Muscle layer of duodenum (tissue), 2 donors: ENCODE results near the gene GATAD2B.

Experiments
- H3K27ac ChIP-seq: one replicate; pipeline ENCODE4 v1.7.0; 2013; ENCODE audit warnings: mild to moderate bottlenecking, low read length
- H3K27me3 ChIP-seq: one replicate; pipeline ENCODE4 v1.7.0; 2013; ENCODE audit warnings: low read depth, mild to moderate bottlenecking, control low read depth, low read length
- H3K36me3 ChIP-seq, 2 donors: one replicate each; pipeline ENCODE4 v1.7.0; 2013; ENCODE audit warnings: low read length in 2 of 2, control low read depth in 1 of 2, mild to moderate bottlenecking in 1 of 2; ENCODE audit not compliant: insufficient read depth in 2 of 2, control insufficient read depth in 1 of 2
- H3K4me1 ChIP-seq, 2 donors: one replicate each; pipeline ENCODE4 v1.7.0; 2013; ENCODE audit warnings: low read length in 2 of 2, mild to moderate bottlenecking in 2 of 2, control low read depth in 1 of 2, moderate library complexity in 1 of 2; ENCODE audit not compliant: insufficient read depth in 2 of 2, control insufficient read depth in 1 of 2
- H3K4me3 ChIP-seq, 2 donors: one replicate each; pipeline ENCODE4 v1.7.0; 2013; ENCODE audit warnings: low read length in 2 of 2, low read depth in 1 of 2, mild to moderate bottlenecking in 1 of 2
- H3K9me3 ChIP-seq, 2 donors: one replicate each; pipeline ENCODE4 v1.7.0; 2013; ENCODE audit warnings: low read length in 2 of 2, control low read depth in 1 of 2, mild to moderate bottlenecking in 1 of 2; ENCODE audit not compliant: control insufficient read depth in 1 of 2
- donor health status: healthy.

Gene GATAD2B

GRCh38 chr1:153880024-153880423 lies 42.7 kb downstream of the GATAD2B start:
- Histone ChIP-seq H3K36me3 (no peaks in the 10 kb centered on the region), H3K9me3 (no peaks in the 10 kb centered on the region), H3K4me3 (no peak overlapping the region), H3K27ac (no peak overlapping the region), H3K4me1 (peaks cover 10 to 29% of the 10 kb centered on the region in 2 donors), H3K27me3 (no peaks in the 10 kb centered on the region)

DNA sequence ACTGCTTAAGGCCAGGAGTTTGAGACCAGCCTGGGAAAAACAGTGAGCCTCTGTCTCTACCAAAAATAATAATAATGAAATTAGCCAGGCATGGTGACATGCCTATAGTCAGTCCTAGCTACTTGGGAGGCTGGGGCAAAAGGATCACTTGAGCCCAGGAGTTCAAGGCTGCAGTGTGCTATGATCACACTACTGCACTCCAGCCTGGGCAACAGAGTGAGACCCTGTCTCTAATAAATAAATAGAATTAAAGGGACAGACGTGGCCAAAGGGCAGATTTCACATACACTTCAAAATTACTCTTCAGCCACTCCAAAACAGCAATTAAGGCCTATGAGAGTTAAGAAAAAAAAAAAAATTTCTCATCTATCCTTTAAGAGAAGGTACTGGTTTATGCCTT lies 45.7 kb downstream of the GATAD2B start:
- H3K27ac ChIP-seq: no peak overlapping the region
- peaks cover 13 to 24% of the 10 kb centered on the region in 2 donors for H3K4me1 ChIP-seq

DNA sequence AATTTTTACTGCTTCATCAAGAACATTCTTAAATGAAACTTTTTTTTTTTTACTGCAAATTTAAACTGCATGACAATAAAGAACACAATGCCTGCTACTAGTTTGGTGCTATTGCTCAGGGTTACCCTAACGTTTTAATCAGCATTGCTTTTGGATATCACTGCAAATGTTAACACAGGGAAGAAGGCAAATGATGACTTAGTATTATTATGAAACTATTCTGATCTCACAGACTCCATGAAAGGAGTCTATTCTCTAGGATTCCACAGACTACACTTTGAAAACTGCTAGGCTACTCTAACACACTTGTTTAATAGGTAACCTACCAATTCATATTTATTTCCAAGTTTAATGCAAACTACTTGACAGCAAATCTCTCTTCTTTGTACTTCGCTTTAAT lies 49.8 kb downstream of the GATAD2B start:
- Histone ChIP-seq H3K4me3 (no peak overlapping the region), H3K27ac (no peak overlapping the region), H3K27me3 (no peaks in the 10 kb centered on the region), H3K9me3 (no peaks in the 10 kb centered on the region), H3K36me3 (no peaks in the 10 kb centered on the region), H3K4me1 (peaks cover 4 to 6% of the 10 kb centered on the region in 2 donors)

More for the DNA sequence above, 45.7 kb downstream of the GATAD2B start:
- H3K36me3 ChIP-seq: no peaks in the 10 kb centered on the region
- no peaks in the 10 kb centered on the region for H3K9me3 ChIP-seq
- no peaks in the 10 kb centered on the region for H3K27me3 ChIP-seq
- H3K4me3 ChIP-seq: no peak overlapping the region

DNA sequence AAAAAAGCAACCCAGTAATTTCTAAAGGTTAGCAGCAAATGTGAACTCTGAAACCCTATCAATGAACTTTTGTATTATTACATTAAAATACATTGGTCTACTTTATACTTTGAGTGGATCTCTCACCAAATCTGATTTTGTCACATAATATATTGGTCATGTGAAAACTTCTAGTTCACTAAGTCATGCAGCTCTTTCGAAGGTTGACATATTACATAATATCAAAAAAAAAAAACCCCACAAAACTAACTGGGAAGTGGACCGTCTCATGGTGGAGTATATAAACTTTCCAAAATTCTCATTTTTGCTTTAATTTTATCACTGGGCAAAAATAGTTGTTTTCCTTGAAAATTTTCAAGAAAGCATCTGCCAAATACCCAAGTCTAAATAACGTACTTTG lies 50.4 kb downstream of the GATAD2B start:
- Histone ChIP-seq H3K9me3 (no peaks in the 10 kb centered on the region), H3K27me3 (no peaks in the 10 kb centered on the region), H3K4me3 (no peak overlapping the region), H3K27ac (no peak overlapping the region), H3K36me3 (no peaks in the 10 kb centered on the region), H3K4me1 (peaks cover 4 to 6% of the 10 kb centered on the region in 2 donors)

DNA sequence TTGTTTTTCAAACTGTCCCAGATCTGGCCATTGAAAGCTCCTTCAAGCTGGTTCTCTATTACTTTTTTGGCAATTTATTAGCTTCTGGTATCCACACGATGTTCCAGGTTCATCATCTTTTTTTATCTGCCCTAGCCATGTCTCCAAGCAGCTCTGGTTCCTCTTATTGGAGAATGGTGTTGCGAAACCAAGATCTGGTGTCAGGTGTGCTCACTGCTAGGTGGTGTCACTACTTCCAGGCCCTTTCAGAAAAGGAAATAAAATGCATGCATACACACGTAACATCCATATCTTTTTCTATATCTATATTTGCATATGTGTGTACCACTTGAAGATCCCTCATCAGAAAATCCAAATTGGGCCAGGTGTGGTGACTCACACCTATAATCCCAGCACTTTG lies 53.3 kb downstream of the GATAD2B start:
- H3K27ac ChIP-seq: no peak overlapping the region
- H3K4me1 ChIP-seq: peaks cover 10 to 13% of the 10 kb centered on the region in 2 donors
- no peaks in the 10 kb centered on the region for H3K9me3 ChIP-seq
- no peaks in the 10 kb centered on the region for H3K27me3 ChIP-seq
- H3K4me3 ChIP-seq: no peak overlapping the region
- no peaks in the 10 kb centered on the region for H3K36me3 ChIP-seq

- Histone ChIP-seq H3K4me3 (no peak overlapping the region), H3K36me3 (no peaks in the 10 kb centered on the region), H3K4me1 (peaks cover 4 to 9% of the 10 kb centered on the region in 2 donors), H3K27me3 (no peaks in the 10 kb centered on the region), H3K27ac (no peak overlapping the region), H3K9me3 (no peaks in the 10 kb centered on the region)
Measured at GRCh38 chr1:153866045-153866850, 56.5 kb downstream of the GATAD2B start.

DNA sequence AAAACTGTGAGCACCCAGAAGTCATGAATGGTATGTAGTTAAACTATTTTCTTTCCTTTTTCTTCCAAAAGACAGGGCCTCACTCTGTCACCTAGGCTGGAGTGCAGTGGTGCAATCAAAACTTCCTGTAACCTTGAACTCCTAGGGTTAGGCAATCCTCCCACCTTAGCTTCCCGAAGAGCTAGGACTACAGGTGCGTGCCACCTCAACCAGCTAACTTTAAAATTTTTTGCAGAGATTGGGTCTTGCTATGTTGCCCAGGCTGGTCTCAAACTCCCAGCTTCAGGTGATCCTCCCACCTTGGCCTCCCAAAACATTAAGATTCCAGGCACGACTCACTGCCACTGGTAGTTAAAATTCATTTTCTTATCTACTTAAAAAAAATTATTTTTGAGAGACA lies 62.5 kb downstream of the GATAD2B start:
- Histone ChIP-seq H3K36me3 (peaks cover 4 to 5% of the 10 kb centered on the region in 2 donors), H3K4me1 (no peaks in the 10 kb centered on the region), H3K27ac (no peak overlapping the region), H3K4me3 (no peak overlapping the region), H3K9me3 (no peaks in the 10 kb centered on the region), H3K27me3 (no peaks in the 10 kb centered on the region)

GRCh38 chr1:153857505-153857904 lies 65.3 kb downstream of the GATAD2B start:
- Histone ChIP-seq H3K4me3 (no peak overlapping the region), H3K27me3 (no peaks in the 10 kb centered on the region)

GRCh38 chr1:153856763-153857162 lies 66.0 kb downstream of the GATAD2B start:
- Histone ChIP-seq H3K27me3 (no peaks in the 10 kb centered on the region), H3K27ac (no peak overlapping the region), H3K4me1 (no peaks in the 10 kb centered on the region), H3K4me3 (no peak overlapping the region), H3K9me3 (no peaks in the 10 kb centered on the region), H3K36me3 (peaks cover 4 to 5% of the 10 kb centered on the region in 2 donors)

More at GRCh38 chr1:153857505-153857904, 65.3 kb downstream of the GATAD2B start:
- no peaks in the 10 kb centered on the region for H3K9me3 ChIP-seq
- H3K27ac ChIP-seq: no peak overlapping the region
- H3K4me1 ChIP-seq: no peaks in the 10 kb centered on the region
- H3K36me3 ChIP-seq: peaks cover 4 to 5% of the 10 kb centered on the region in 2 donors

GRCh38 chr1:153852170-153852569 lies 70.6 kb downstream of the GATAD2B start:
- Histone ChIP-seq H3K4me1 (no peaks in the 10 kb centered on the region), H3K27ac (no peak overlapping the region), H3K4me3 (no peak overlapping the region), H3K9me3 (no peaks in the 10 kb centered on the region), H3K27me3 (no peaks in the 10 kb centered on the region), H3K36me3 (no peaks in the 10 kb centered on the region)

DNA sequence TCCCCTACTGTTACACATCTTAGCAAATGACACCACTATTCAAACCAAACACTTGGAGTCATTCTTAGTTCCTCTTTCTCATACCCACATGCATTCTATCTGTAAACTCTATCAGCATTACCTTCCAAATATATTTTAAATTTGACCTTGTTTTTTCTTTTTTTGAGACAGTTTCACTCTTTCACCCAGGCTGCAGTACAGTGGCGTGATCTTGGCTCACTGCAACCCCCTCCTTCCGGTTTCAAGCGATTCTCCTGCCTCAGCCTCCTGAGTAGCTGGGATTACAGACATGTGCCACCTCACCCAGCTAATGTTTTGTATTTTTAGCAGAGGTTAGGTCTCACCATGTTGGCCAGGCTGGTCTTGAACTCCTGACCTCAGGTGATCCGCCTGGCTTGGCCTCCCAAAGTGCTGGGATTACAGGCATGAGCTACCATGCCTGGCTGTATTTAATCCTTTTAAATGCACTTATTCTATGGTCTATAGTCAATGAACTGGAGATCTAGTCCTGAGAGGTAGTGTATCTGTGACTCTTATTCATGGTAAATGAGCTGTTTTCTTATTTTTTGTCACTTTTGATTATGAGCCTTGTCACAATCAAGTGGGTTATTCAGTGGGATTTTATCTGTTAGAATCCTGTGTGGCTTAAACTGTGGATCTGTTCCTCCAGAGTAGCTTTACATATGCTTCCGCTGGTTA lies 73.1 kb downstream of the GATAD2B start:
- no peak overlapping the region for H3K27ac ChIP-seq
- no peaks in the 10 kb centered on the region for H3K36me3 ChIP-seq
- no peak overlapping the region for H3K4me3 ChIP-seq
- no peaks in the 10 kb centered on the region for H3K4me1 ChIP-seq
- no peaks in the 10 kb centered on the region for H3K27me3 ChIP-seq
- no peaks in the 10 kb centered on the region for H3K9me3 ChIP-seq
